SK-N-MC (cell line): ENCODE results near the gene UQCC2.

Source experiments
- EZH2 ChIP-seq: fragments of 200-600 bp; sonication (generic); IDR thresholded peaks from one replicate; pipeline ENCODE4 v1.6.1; 2017; ENCODE audit warnings: antibody characterized with exemption
- POLR2AphosphoS5 ChIP-seq: IDR thresholded peaks from 2 replicates; pipeline ENCODE4 v1.6.1; 2012; ENCODE audit warnings: mild to moderate bottlenecking, low read depth, low read length, borderline replicate concordance

DNA sequence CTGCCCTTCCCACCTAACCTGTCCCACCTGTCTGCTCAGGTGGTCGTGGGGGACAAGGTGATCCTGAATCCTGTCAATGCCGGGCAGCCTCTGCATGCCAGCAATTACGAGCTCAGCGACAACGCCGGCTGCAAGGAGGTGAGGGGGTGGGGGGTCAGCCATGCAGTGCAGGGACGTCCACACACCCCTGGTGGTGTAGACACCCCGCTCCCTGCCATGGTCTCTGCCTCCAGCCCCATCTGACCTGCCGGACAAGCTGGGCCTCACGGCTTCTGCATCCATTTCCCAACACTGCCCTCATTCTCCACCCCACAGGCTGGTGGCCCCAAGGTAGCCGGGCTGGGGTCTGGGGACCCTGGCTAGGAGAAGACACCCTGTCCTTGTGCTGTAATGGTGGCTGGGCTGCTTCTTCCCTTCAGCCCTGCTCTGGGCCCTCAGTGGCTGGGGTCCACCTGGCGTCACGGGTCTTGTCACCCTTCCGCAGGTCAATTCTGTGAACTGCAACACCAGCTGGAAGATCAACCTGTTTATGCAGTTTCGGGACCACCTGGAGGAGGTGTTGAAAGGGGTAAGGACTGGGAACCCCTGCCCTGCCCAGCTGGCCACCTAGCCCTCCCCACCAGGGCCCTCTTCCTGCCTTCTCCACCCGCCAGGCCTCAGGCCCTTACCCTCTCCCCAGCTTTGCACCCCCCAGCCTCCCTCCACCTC, 52.4 kb downstream of the UQCC2 start:
- no peak for TF ChIP-seq POLR2AphosphoS5
- no peak for TF ChIP-seq EZH2
